Natural killer cell (primary cell): ENCODE data around the gene RAD51B. TPM values are rescaled to one million over a fixed set of nuclear protein-coding genes. Genes with fewer than 3 reads are reported as not detected.

Source experiments
- ATAC-seq, 3 donors: fragments of 150-1000 bp in 2 of 3; fragments of 200-7000 bp in 1 of 3; cut with Tn5 transposase; 1 replicate in 1 of 3; 2 replicates in 2 of 3; pipeline ENCODE4 v1.10.0; 2021; ENCODE audit warnings: mild to moderate bottlenecking in 2 of 3, moderate library complexity in 2 of 3
- DNase-seq, 2 donors: peaks; one replicate each; pipeline versions ENCODE4 v3.0.0 to v3.0.0-alpha.2; 2013 to 2021; ENCODE audit warnings: mixed read lengths in 1 of 2
- H3K27ac ChIP-seq: one replicate; pipeline ENCODE4 v1.5.1; 2013; ENCODE audit warnings: mild to moderate bottlenecking, low read length
- H3K27me3 ChIP-seq: one replicate; pipeline ENCODE4 v1.6.1; 2013; ENCODE audit warnings: low read length; ENCODE audit not compliant: control insufficient read depth, insufficient read depth
- H3K36me3 ChIP-seq: one replicate; pipeline ENCODE4 v1.6.1; 2013; ENCODE audit warnings: low read length; ENCODE audit not compliant: control insufficient read depth, insufficient read depth
- H3K4me1 ChIP-seq: one replicate; pipeline ENCODE4 v1.6.1; 2013; ENCODE audit warnings: low read length; ENCODE audit not compliant: control insufficient read depth, insufficient read depth
- H3K4me3 ChIP-seq: one replicate; pipeline ENCODE4 v1.5.1; 2013; ENCODE audit warnings: low read length
- H3K9me3 ChIP-seq: one replicate; pipeline ENCODE4 v1.6.1; 2013; ENCODE audit warnings: low read length; ENCODE audit not compliant: control insufficient read depth, insufficient read depth
- H3K27ac Mint-ChIP-seq, 2 donors: one replicate each; pipeline ENCODE4 v1.8.0; 2022; ENCODE audit warnings: mild to moderate bottlenecking in 2 of 2, mixed read lengths in 2 of 2, moderate library complexity in 1 of 2
- H3K27me3 Mint-ChIP-seq, 2 donors: one replicate each; pipeline ENCODE4 v1.8.0; 2022; ENCODE audit warnings: low read depth in 2 of 2, mixed read lengths in 2 of 2
- H3K36me3 Mint-ChIP-seq: one replicate; pipeline ENCODE4 v1.8.0; 2022; ENCODE audit warnings: mixed read lengths
- H3K4me1 Mint-ChIP-seq, 2 donors: one replicate each; pipeline ENCODE4 v1.8.0; 2022; ENCODE audit warnings: mixed read lengths in 2 of 2
- H3K4me3 Mint-ChIP-seq: one replicate; pipeline ENCODE4 v1.8.0; 2022; ENCODE audit warnings: mild to moderate bottlenecking, moderate library complexity, mixed read lengths
- H3K9me3 Mint-ChIP-seq, 2 donors: one replicate each; pipeline ENCODE4 v1.8.0; 2022; ENCODE audit warnings: mixed read lengths in 2 of 2
- CTCF ChIP-seq: fragments of 200-600 bp; IDR thresholded peaks from one replicate; pipeline ENCODE4 v1.8.0; 2022; ENCODE audit warnings: antibody characterized with exemption
- WGBS: methylation state at CpG from one replicate; pipeline ENCODE4 v1.1.7; 2013; ENCODE audit warnings: missing lambda C conversion rate; ENCODE audit not compliant: insufficient coverage; 5-methylcytosine and 5-hydroxymethylcytosine counted together
- intact Hi-C: fragments of 100-400 bp; cut with micrococcal nuclease; formaldehyde crosslinking; loops from one replicate; pipeline ENCODE4 v1.14.2; 2022
- total RNA-seq, 4 donors: library from RNA; stranded (reverse); fragments of 120-200 nt in 1 of 4; gene quantifications; one replicate each; pipeline versions ENCODE4 v1.2.3 to v1.2.4, GENCODE V29; 2013 to 2022

RAD51B gene
- total RNA-seq, 3 donors from 2014 or later (not counting 1 experiment from before 2014, with no cell fraction given), result 28.1 to 37.6 (median 28.6) TPM

GRCh38 chr14:68677901-68678300 is 858.3 kb downstream of the RAD51B start:
- Histone ChIP-seq H3K4me3 (no peak overlapping the region), H3K4me1 (peaks cover 17% of the 10 kb centered on the region), H3K36me3 (no peaks in the 10 kb centered on the region), H3K9me3 (no peaks in the 10 kb centered on the region), H3K27ac (no peak overlapping the region), H3K27me3 (no peaks in the 10 kb centered on the region)
- no peaks in the 10 kb centered on the region for H3K27me3 Mint-ChIP-seq
- no peak for ATAC-seq
- intact Hi-C loops, result no loop called here
- H3K27ac Mint-ChIP-seq, result no peak overlapping the region
- no peaks in the 10 kb centered on the region for H3K36me3 Mint-ChIP-seq
- TF ChIP-seq CTCF, result no peak
- WGBS, result 96% methylated on average over 10 of the region's 11 CpGs
- H3K9me3 Mint-ChIP-seq, result no peaks in the 10 kb centered on the region
- DNase-seq, result no peak
- H3K4me1 Mint-ChIP-seq, result peaks cover 2 to 15% of the 10 kb centered on the region in 2 donors
- H3K4me3 Mint-ChIP-seq, result no peak overlapping the region

- no peak overlapping the region for H3K4me3 Mint-ChIP-seq
- H3K27me3 Mint-ChIP-seq, result no peaks in the 10 kb centered on the region
- Histone ChIP-seq H3K36me3 (no peaks in the 10 kb centered on the region), H3K27ac (no peak overlapping the region), H3K27me3 (no peaks in the 10 kb centered on the region), H3K4me1 (peaks cover 22% of the 10 kb centered on the region), H3K4me3 (no peak overlapping the region), H3K9me3 (no peaks in the 10 kb centered on the region)
- DNase-seq (no peak), ATAC-seq (no peak)
- intact Hi-C loops, result no loop called here
- H3K4me1 Mint-ChIP-seq, result peaks cover 7 to 18% of the 10 kb centered on the region in 2 donors
- WGBS, result 93% methylated on average over 1 of the region's 1 CpG
- H3K9me3 Mint-ChIP-seq, result no peaks in the 10 kb centered on the region
- H3K27ac Mint-ChIP-seq, result no peak overlapping the region
- no peak for TF ChIP-seq CTCF
- no peaks in the 10 kb centered on the region for H3K36me3 Mint-ChIP-seq
These were observed 858.9 kb downstream of the RAD51B start for GRCh38 chr14:68678471-68678870.

- ATAC-seq (no peak), DNase-seq (no peak)
- no peak overlapping the region for H3K27ac Mint-ChIP-seq
- Histone ChIP-seq H3K36me3 (no peaks in the 10 kb centered on the region), H3K27ac (no peak overlapping the region), H3K9me3 (no peaks in the 10 kb centered on the region), H3K27me3 (no peaks in the 10 kb centered on the region), H3K4me1 (peaks cover 31% of the 10 kb centered on the region), H3K4me3 (no peak overlapping the region)
- peaks cover 12 to 25% of the 10 kb centered on the region in 2 donors for H3K4me1 Mint-ChIP-seq
- no peak for TF ChIP-seq CTCF
- H3K27me3 Mint-ChIP-seq, result no peaks in the 10 kb centered on the region
- intact Hi-C loops, result no loop called here
- no peaks in the 10 kb centered on the region for H3K36me3 Mint-ChIP-seq
- H3K4me3 Mint-ChIP-seq, result no peak overlapping the region
- no peaks in the 10 kb centered on the region for H3K9me3 Mint-ChIP-seq
These were observed 859.7 kb downstream of the RAD51B start for GRCh38 chr14:68679301-68679700.

- DNase-seq (no peak), ATAC-seq (no peak)
- Histone ChIP-seq H3K36me3 (no peaks in the 10 kb centered on the region), H3K4me3 (no peak overlapping the region), H3K27me3 (no peaks in the 10 kb centered on the region), H3K9me3 (no peaks in the 10 kb centered on the region), H3K4me1 (peaks cover 37% of the 10 kb centered on the region), H3K27ac (no peak overlapping the region)
- H3K9me3 Mint-ChIP-seq, result no peaks in the 10 kb centered on the region
- no peaks in the 10 kb centered on the region for H3K36me3 Mint-ChIP-seq
- 79% methylated on average over 5 of the region's 8 CpGs for WGBS
- H3K4me1 Mint-ChIP-seq, result peaks cover 18 to 31% of the 10 kb centered on the region in 2 donors
- intact Hi-C loops, result no loop called here
- TF ChIP-seq CTCF, result no peak
- H3K27me3 Mint-ChIP-seq, result no peaks in the 10 kb centered on the region
- H3K27ac Mint-ChIP-seq, result no peak overlapping the region
- no peak overlapping the region for H3K4me3 Mint-ChIP-seq
These were observed 860.3 kb downstream of the RAD51B start for GRCh38 chr14:68679746-68680467.
